Hepatocyte (in vitro differentiated cells): Measurements from ENCODE around the gene CUBN. TPM values are rescaled to one million over a fixed set of nuclear protein-coding genes. Genes with fewer than 3 reads are reported as not detected.

ENCODE experiments used
- DNase-seq: peaks from one replicate; pipeline ENCODE4 v3.0.0-alpha.2; 2016; ENCODE audit warnings: low spot score
- H2AFZ ChIP-seq: fragments of 200-600 bp; sonication (generic); 2 replicates; pipeline ENCODE4 v1.6.0; 2016; ENCODE audit warnings: antibody characterized with exemption, mild to moderate bottlenecking
- H3K27ac ChIP-seq: fragments of 200-600 bp; sonication (generic); 2 replicates; pipeline ENCODE4 v1.5.1; 2016; ENCODE audit warnings: mild to moderate bottlenecking
- H3K27me3 ChIP-seq: fragments of 200-600 bp; sonication (generic); 2 replicates; pipeline ENCODE4 v1.6.1; 2016
- H3K36me3 ChIP-seq: fragments of 200-600 bp; sonication (generic); replicated peaks from 2 replicates; pipeline ENCODE4 v1.5.1; 2016; ENCODE audit warnings: low read depth; ENCODE audit not compliant: insufficient read depth
- H3K4me1 ChIP-seq: fragments of 200-600 bp; sonication (generic); 2 replicates; pipeline ENCODE4 v1.5.1; 2016; ENCODE audit warnings: mild to moderate bottlenecking, moderate library complexity; ENCODE audit not compliant: insufficient read depth
- H3K4me2 ChIP-seq: fragments of 200-600 bp; sonication (generic); 2 replicates; pipeline ENCODE4 v1.6.0; 2016
- H3K4me3 ChIP-seq: fragments of 200-600 bp; sonication (generic); 2 replicates; pipeline ENCODE4 v1.5.1; 2016; ENCODE audit warnings: mild to moderate bottlenecking
- H3K79me2 ChIP-seq: fragments of 200-600 bp; sonication (generic); 2 replicates; pipeline ENCODE4 v1.6.0; 2017; ENCODE audit warnings: mild to moderate bottlenecking
- H3K9me2 ChIP-seq: fragments of 200-600 bp; sonication (generic); replicated peaks from 2 replicates; pipeline ENCODE4 v1.6.0; 2017; ENCODE audit warnings: mild to moderate bottlenecking; ENCODE audit not compliant: insufficient read depth
- H3K9me3 ChIP-seq: fragments of 200-600 bp; sonication (generic); 2 replicates; pipeline ENCODE4 v1.5.1; 2016; ENCODE audit warnings: low read depth, mild to moderate bottlenecking
- H4K20me1 ChIP-seq: fragments of 200-600 bp; sonication (generic); 2 replicates; pipeline ENCODE4 v1.6.0; 2016; ENCODE audit warnings: mild to moderate bottlenecking; ENCODE audit not compliant: insufficient read depth, poor library complexity, severe bottlenecking
- CTCF ChIP-seq: fragments of 200-600 bp; sonication (generic); IDR thresholded peaks from 2 replicates; pipeline ENCODE4 v1.5.1; 2016; ENCODE audit warnings: antibody characterized with exemption, mild to moderate bottlenecking; ENCODE audit not compliant: poor library complexity
- EZH2 ChIP-seq: fragments of 200-600 bp; sonication (generic); IDR thresholded peaks from 2 replicates; pipeline ENCODE4 v1.6.1; 2016; ENCODE audit warnings: antibody characterized with exemption, mild to moderate bottlenecking, borderline replicate concordance
- EZH2phosphoT487 ChIP-seq: fragments of 200-600 bp; sonication (generic); IDR thresholded peaks from one replicate; pipeline ENCODE4 v1.6.1; 2018; ENCODE audit warnings: antibody characterized with exemption, mild to moderate bottlenecking, low read depth, moderate library complexity; ENCODE audit not compliant: unreplicated experiment, severe bottlenecking
- WGBS: methylation state at CpG from one replicate; pipeline ENCODE4 v1.1.6; 2016; ENCODE audit warnings: low lambda C conversion rate; ENCODE audit errors: missing lambda C conversion rate; 5-methylcytosine and 5-hydroxymethylcytosine counted together
- polyA plus RNA-seq: library from polyadenylated mRNA; unstranded; fragments of >200 nt; fragmentation: Nextera tagmentation; extraction: Ambion mirVana; gene quantifications from 2 replicates; pipeline ENCODE4 v1.2.1, GENCODE V29; 2016
- total RNA-seq: library from RNA; depleted of rRNA; stranded (reverse); fragments of >200 nt; gene quantifications from 2 replicates; pipeline ENCODE4 v1.2.3, GENCODE V29; 2014

CUBN gene
- total and polyA plus RNA-seq, 2 experiments from 2014 or later: 2.0 to 10.6 TPM

- H3K4me2 ChIP-seq: no peak overlapping the region
- no peak for DNase-seq
- H3K4me1 ChIP-seq: no peaks in the 10 kb centered on the region
- H3K9me2 ChIP-seq: no peaks in the 10 kb centered on the region
- H3K9me3 ChIP-seq: no peaks in the 10 kb centered on the region
- H3K27me3 ChIP-seq: no peaks in the 10 kb centered on the region
- WGBS: 83% methylated on average over 4 of the region's 4 CpGs
- TF ChIP-seq EZH2phosphoT487 (no peak), EZH2 (no peak), CTCF (no peak)
- H3K4me3 ChIP-seq: no peak overlapping the region
- no peaks in the 10 kb centered on the region for H3K79me2 ChIP-seq
- H2AFZ ChIP-seq: no peak overlapping the region
- H3K36me3 ChIP-seq: no peaks in the 10 kb centered on the region
- no peaks in the 10 kb centered on the region for H4K20me1 ChIP-seq
- H3K27ac ChIP-seq: no peak overlapping the region
Observed at GRCh38 chr10:16909961-16910792, 219.4 kb downstream of the CUBN start.

DNA sequence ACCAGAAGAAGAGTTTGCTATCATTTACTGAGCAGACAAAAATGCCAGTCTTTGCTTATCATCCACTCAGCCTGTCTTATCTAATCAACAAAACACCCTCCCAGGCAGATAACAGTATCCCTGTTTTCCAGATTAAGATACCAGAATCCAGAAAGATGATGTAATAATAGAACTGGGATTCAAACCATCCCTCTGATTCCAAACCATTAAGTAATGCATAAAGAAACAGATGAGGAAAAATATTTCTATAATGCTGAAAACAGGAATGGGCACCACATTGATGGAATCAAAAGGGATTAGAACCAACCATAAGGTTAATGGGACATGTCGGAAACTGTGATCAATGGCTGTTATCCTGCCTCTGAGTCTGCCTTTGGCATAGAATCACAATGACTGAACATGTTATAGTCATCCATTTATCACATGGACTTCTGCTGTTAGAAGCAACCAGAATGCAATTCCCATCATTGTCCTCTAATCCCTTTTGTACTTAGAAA is 220.3 kb downstream of the CUBN start:
- Histone ChIP-seq H3K36me3 (no peaks in the 10 kb centered on the region), H2AFZ (no peak overlapping the region), H4K20me1 (no peaks in the 10 kb centered on the region), H3K79me2 (no peaks in the 10 kb centered on the region), H3K9me3 (no peaks in the 10 kb centered on the region), H3K4me3 (no peak overlapping the region), H3K27me3 (no peaks in the 10 kb centered on the region), H3K4me2 (no peak overlapping the region), H3K27ac (no peak overlapping the region), H3K4me1 (no peaks in the 10 kb centered on the region), H3K9me2 (no peaks in the 10 kb centered on the region)
- WGBS: 77% methylated on average over 1 of the region's 1 CpG
- TF ChIP-seq EZH2: no peak
- TF ChIP-seq CTCF: no peak
- TF ChIP-seq EZH2phosphoT487: no peak
- DNase-seq: no peak

GRCh38 chr10:16907687-16908086 is 221.9 kb downstream of the CUBN start:
- DNase-seq: no peak
- Histone ChIP-seq H4K20me1 (no peaks in the 10 kb centered on the region), H3K36me3 (no peaks in the 10 kb centered on the region), H3K9me3 (no peaks in the 10 kb centered on the region), H3K9me2 (no peaks in the 10 kb centered on the region), H3K79me2 (no peaks in the 10 kb centered on the region), H3K27ac (no peak overlapping the region), H3K27me3 (no peaks in the 10 kb centered on the region), H3K4me3 (no peak overlapping the region), H2AFZ (no peak overlapping the region), H3K4me2 (no peak overlapping the region), H3K4me1 (no peaks in the 10 kb centered on the region)
- no peak for TF ChIP-seq EZH2phosphoT487
- TF ChIP-seq EZH2: no peak
- TF ChIP-seq CTCF: no peak
- 70% methylated on average over 2 of the region's 2 CpGs for WGBS
